SH-SY5Y (cell line): ENCODE measurements around the gene PTPRG.

ENCODE experiments used
- GATA2 ChIP-seq: IDR thresholded peaks from 2 replicates; pipeline ENCODE4 v1.6.1; 2011; ENCODE audit warnings: mild to moderate bottlenecking, low read depth, low read length
- GATA3 ChIP-seq: IDR thresholded peaks from 2 replicates; pipeline ENCODE4 v1.6.1; 2011; ENCODE audit warnings: low read depth, mild to moderate bottlenecking, low read length, moderate library complexity

DNA sequence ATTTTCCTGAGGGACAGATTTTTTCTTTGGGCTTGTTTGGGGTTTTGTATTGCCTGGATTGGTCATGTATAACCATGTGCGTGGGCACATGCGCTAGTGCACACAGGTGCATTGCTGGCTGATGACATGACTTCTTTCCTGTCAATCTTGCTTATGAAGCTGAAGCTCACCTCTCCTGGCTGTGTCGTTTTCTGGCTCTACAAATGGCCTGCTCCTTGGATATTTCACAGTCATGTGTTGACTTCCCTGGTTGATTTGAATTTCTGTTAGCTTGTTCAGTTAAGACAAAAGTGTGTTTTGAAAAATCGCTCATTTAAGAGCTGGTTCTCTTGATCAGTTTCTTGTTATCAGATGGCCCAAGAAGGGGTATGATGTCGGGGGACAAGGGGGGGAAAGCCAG, 11.5 kb downstream of the PTPRG start:
- TF ChIP-seq GATA2 (no peak), GATA3 (no peak)
